GM21528 (cell line): Measurements from ENCODE around the gene COPG1.
"Not testable (repeated sequence)": the region's sequence is repeated elsewhere in the genome, so short reads cannot be mapped to it uniquely, and the experiment has no call there.

Experiments used
- ATAC-seq: cut with Tn5 transposase; IDR thresholded peaks from one replicate; pipeline ENCODE4 v1.9.1; 2021; ENCODE audit warnings: mild to moderate bottlenecking, moderate library complexity; ENCODE audit not compliant: unreplicated experiment, low FRiP score

Gene COPG1

GRCh38 chr3:129238945-129239705 lies 10.3 kb upstream of the COPG1 start:
- ATAC-seq = no peak

DNA sequence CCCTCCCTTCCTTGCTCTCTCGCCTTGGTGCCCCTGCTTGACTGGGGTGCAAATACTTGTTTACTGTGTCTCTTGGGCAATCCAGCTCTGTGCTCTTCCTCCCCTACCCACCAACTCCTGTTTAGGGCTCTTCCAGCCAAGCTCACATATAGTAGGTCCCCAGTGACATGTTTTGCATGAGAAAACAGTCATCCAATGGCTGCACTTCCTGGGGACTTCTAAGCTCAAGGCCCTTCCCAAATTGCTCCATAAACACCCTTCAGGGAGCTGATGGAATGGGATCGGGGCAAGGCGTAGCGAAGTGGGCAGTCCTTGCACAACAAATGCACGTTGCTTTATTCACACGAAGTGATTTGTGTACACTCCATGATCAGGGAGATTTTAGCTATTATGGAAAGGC lies 9.4 kb upstream of the COPG1 start:
- ATAC-seq = no peak

GRCh38 chr3:129240436-129240835 lies 9.0 kb upstream of the COPG1 start:
- no peak for ATAC-seq

GRCh38 chr3:129245141-129245540 lies 4.3 kb upstream of the COPG1 start:
- no peak for ATAC-seq

DNA sequence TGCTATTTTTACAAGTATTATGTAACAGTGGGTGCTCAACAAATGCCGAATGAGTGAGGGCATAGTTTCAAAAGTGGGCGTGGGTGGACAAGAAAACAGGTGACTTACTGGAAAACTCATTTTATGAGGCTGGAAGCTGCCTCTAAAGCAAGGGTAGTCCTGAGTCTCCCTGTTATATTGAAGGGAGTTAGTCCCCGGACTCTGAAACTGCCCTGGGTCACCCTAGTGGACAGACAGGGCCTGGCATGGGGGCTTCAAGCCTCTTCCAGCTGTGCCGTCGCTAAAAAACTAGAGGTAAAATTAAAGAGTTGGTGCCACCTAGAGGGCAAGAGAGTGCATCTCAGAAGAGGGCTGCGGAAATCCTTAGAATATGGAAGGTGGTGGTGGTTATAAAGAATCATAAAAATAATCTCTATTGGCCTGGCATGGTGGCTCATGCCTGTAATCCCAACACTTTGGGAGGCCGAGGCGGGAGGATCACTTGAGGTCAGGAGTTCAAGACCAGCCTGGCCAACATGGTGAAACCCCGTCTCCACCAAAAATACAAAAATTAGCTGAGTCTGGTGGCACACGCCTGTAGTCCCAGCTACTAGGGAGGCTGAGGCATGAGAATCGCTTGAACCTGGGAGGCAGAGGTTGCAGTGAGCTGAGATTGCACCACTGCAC lies 3.6 kb upstream of the COPG1 start:
- not testable (repeated sequence) for ATAC-seq

- ATAC-seq = no peak
Measured at GRCh38 chr3:129246636-129247035, 2.8 kb upstream of the COPG1 start.

DNA sequence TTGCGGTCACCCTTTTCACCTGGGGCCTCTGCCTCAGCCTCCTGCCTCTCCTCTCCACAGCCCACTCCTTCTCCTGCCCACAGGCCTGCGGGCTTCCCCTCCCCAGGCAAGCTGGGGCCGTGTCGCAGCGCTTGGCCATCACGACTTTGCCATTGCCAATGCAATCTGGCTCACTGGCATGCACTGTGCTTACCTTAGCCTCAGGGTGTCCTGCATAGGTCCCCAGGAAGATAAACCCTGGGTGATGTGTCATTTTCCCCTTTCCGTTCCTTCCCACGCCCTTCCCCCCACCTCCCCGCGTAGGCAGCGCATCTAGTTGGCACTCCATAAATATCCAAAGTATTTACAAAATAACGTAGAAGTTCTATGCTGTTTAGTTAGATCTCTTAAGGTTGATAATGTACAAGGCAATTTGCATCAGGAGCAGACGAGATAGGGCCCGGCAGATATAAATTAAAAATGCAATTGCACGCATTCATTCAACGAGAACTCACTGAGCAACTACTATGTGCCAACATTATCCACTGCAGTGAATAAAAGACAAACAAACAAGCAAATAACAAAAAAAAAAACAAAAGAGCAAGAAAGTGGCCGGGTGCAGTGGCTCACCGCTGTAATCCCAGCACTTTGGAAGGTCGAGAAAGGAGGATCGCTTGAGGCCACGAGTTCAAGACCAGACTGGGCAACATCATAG lies 973 bp upstream of the COPG1 start:
- no peak for ATAC-seq

- ATAC-seq = no peak
Measured at GRCh38 chr3:129252748-129253147, 3.3 kb downstream of the COPG1 start.

DNA sequence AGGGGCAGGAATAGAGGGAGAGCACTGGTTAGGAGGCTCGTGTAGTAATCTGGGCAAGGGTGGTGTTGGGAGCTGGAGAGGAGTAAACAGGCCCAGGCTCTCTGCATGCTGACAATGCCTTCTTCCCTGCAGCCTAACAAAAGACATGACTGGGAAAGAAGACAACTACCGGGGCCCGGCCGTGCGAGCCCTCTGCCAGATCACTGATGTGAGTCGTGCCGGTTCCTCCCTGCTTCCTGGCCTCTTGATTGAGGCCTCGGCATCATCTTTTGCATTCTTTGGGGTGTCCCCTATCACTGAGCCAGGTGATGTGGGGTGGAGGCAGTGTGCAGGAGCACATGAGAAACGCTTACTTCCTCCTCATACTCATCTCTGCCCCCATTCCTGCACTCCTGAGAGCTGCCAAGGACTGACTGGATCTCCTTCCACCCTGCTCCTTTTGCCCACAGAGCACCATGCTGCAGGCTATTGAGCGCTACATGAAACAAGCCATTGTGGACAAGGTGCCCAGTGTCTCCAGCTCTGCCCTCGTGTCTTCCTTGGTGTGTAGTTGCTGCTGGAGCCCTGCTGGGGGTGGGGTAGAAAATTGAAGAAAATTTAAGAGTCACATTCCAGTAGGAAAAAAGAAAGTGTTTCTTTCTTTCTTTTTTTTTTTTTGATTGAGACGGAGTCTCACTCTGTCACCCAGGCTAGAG lies 5.3 kb downstream of the COPG1 start:
- ATAC-seq = no peak

DNA sequence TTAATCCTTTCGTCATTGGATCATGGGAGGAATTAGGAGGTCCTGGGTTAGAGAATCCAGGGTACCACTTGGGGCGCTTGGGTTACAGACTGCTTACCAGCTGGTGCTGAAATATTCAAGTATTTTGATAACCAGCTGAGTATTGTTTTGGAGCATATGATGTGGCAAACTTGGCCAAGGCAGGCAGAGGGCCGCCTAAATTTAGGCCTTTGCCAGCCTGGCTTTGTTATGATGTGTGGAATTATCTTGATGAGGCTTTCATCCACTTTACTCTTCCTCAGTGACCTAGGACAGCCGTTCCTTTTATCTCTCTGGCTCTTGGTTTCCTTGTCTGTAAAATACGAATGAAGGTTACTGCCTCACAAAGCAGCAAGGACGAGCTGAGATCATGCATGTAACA lies 6.9 kb downstream of the COPG1 start:
- no peak for ATAC-seq

DNA sequence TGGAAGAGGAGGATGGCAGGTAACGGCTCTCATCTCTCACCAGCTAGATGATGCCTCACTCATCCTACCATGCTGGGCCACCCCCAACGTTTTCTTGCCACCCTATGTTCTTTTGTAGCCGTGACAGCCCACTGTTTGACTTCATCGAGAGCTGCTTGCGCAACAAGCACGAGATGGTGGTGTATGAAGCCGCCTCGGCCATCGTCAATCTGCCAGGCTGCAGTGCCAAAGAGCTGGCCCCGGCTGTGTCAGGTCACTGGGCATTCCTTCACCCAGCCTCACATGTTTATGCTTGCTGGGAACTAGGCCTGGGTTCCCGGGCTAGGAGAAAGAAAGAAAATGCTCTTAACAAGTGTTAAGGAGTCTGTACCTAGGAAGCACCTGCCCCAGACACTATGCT lies 8.2 kb downstream of the COPG1 start:
- ATAC-seq = no peak

DNA sequence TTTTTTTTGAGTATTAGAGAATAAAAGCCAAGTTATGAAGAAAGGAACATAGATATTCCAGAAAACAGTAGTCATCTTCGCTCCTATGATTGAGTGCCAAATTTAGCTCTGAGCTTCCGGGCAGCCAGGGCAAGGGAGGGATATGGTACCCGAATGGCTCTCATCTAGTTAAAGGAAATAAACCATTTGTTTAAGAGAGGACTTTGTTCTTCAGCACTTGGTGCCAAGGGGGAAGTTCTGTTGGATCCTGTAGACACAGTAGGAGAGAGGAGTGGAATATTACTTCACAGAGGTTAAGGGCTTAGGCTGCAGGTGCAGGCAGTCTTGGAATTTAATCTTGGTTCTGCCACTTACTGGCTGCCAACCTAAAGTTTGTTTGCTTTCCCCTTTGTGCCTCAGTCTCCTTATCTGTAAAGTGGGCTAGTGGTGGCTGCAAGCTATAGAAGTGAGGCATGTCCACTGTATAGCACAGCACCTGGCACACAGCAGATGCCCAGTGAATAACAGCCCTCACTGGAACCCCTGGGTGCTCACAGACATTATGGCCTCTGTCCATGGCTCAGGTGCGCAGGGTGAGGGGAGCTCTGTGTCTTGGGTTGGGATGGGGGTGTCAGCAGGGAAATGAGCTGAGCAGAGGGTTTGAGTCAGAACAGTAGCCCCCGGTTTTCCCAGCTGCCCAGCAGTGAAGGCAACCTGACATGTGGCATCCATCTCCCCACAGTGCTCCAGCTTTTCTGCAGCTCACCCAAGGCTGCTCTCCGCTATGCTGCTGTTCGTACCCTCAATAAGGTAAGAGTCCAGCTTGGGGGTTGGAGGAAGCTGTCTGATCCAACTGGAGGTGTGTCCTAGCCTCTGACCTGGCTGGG lies 10.4 kb downstream of the COPG1 start:
- no peak for ATAC-seq

DNA sequence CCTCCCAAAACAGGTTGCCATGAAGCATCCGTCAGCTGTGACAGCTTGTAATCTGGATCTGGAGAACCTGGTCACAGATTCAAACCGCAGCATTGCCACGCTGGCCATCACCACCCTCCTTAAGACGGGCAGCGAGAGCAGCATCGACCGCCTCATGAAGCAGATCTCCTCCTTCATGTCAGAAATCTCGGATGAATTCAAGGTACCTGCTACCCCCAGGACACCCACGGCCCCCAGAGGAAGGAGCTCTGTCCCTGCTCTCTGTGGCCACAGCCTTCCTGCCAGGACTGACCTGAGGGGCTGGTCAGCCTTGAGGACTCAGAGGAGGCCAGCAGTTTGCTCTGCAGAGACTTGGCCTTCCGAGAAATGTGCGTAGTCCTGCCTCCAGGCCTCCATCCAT lies 11.2 kb downstream of the COPG1 start:
- no peak for ATAC-seq

DNA sequence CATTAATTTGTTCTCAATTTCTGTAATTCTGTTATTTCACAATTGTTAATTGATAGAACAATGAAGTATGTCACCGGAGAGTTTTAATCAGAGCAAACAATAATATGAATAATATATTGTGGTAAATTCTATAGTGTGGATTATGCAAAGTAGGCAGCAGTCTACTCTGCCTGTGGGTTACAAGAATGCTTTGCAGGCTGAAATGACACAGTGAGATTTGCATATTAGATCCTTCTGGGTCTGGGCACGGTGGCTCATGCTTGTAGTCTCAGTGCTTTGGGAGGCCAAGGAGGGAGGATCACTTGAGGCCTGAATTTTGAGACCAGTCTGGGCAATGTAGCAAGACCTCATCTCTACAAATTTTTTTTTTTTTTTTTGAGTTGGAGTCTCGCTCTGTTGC lies 12.5 kb downstream of the COPG1 start:
- ATAC-seq = no peak

- ATAC-seq = no peak
Measured at GRCh38 chr3:129263161-129263910, 13.9 kb downstream of the COPG1 start.

GRCh38 chr3:129264994-129265393 lies 15.6 kb downstream of the COPG1 start:
- ATAC-seq = not testable (repeated sequence)

- ATAC-seq = no peak
Measured at GRCh38 chr3:129266651-129267050, 17.2 kb downstream of the COPG1 start.

- no peak for ATAC-seq
Measured at GRCh38 chr3:129268396-129268795, 19.0 kb downstream of the COPG1 start.

- ATAC-seq = no peak
Measured at GRCh38 chr3:129271674-129272073, 22.3 kb downstream of the COPG1 start.
